Measurements from ENCODE around the gene ACBD6. TPM values are rescaled to one million over a fixed set of nuclear protein-coding genes. Genes with fewer than 3 reads are reported as not detected.

The ACBD6 gene
- total RNA-seq, 2 donors from 2014 or later, result 43.2 to 54.5 TPM

DNA sequence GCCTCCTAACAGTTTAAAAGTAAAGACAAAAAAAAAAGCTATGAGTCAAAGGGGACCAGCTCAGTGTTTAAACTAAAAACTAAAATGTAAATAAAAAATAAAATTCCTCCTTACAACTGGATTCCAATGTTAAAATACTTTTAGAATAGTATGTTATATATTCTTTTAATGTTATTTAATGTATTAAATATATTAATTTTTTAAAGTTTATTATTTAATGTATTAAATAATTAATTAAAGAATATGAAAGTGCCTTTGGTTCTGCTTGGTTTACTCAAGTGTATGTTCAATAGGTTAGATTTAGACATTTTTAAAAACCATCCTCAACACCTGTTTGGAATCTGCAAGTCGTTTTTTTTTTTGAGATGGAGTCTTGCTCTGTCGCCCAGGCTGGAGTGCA lies 13.1 kb downstream of the ACBD6 start:
- 82 to 87% methylated on average over 2 of the region's 2 CpGs for WGBS, 2 experiments (ENCODE audit: insufficient coverage in 1 of 2, insufficient read length in 1 of 2)

DNA sequence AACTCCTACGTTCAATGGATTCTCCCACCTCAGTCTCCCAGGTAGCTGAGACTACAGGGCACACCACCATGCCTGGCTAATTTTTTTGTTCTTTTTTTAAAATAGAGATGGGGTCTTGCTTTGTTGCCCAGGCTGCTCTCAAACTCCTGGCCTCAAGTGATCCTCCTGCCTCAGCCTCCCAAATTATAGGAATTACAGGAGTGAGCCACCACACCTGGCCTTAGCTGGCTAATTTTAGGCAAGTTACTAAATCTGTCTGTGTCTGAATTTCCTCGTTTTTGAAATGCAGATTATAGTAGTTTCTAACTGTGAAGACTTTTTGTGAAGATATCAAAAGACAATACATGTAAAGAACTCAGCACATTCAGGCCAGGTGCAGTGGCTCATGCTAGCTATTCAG lies 13.7 kb downstream of the ACBD6 start:
- H3K27me3 ChIP-seq (ENCODE audit: control insufficient read depth, insufficient read depth, low read length, poor library complexity, severe bottlenecking), result no peaks in the 10 kb centered on the region
- WGBS, 2 experiments (ENCODE audit: insufficient coverage in 1 of 2, insufficient read length in 1 of 2), result 81 to 83% methylated on average over 1 to 2 of the region's 2 CpGs
- TF ChIP-seq, protein P1, sequence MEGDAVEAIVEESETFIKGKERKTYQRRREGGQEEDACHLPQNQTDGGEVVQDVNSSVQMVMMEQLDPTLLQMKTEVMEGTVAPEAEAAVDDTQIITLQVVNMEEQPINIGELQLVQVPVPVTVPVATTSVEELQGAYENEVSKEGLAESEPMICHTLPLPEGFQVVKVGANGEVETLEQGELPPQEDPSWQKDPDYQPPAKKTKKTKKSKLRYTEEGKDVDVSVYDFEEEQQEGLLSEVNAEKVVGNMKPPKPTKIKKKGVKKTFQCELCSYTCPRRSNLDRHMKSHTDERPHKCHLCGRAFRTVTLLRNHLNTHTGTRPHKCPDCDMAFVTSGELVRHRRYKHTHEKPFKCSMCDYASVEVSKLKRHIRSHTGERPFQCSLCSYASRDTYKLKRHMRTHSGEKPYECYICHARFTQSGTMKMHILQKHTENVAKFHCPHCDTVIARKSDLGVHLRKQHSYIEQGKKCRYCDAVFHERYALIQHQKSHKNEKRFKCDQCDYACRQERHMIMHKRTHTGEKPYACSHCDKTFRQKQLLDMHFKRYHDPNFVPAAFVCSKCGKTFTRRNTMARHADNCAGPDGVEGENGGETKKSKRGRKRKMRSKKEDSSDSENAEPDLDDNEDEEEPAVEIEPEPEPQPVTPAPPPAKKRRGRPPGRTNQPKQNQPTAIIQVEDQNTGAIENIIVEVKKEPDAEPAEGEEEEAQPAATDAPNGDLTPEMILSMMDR (conservative IDR thresholded peaks at IDR 0.05), result no peak
- peaks cover 50% of the 10 kb centered on the region for H3K36me3 ChIP-seq (ENCODE audit: control insufficient read depth, insufficient read depth, low read length)
- Mint-ChIP-seq H3K9me3 (no peaks in the 10 kb centered on the region), H3K4me1 (peaks cover 4% of the 10 kb centered on the region), H3K4me3 (no peak overlapping the region), H3K27me3 (ENCODE audit: insufficient read depth) (no peaks in the 10 kb centered on the region), H3K27ac (no peak overlapping the region), H3K36me3 (ENCODE audit: low read depth) (peaks cover 32% of the 10 kb centered on the region)
- H3K9me3 ChIP-seq (ENCODE audit: control insufficient read depth, low read length), result no peaks in the 10 kb centered on the region
- no peak overlapping the region for H3K9ac ChIP-seq (ENCODE audit: extremely low read depth, low read length, poor library complexity, severe bottlenecking)
- H3K27ac ChIP-seq (ENCODE audit: low read depth, low read length), result no peak overlapping the region
- DNase-seq, result no peak
- no peak overlapping the region for H3K4me3 ChIP-seq (ENCODE audit: low read length)
- H3K4me1 ChIP-seq (ENCODE audit: control insufficient read depth, insufficient read depth, low read length), result no peaks in the 10 kb centered on the region

More for the DNA sequence above, 13.1 kb downstream of the ACBD6 start:
- Mint-ChIP-seq H3K27me3 (ENCODE audit: insufficient read depth) (no peaks in the 10 kb centered on the region), H3K9me3 (no peaks in the 10 kb centered on the region), H3K27ac (no peak overlapping the region), H3K4me3 (no peak overlapping the region), H3K4me1 (peaks cover 4% of the 10 kb centered on the region), H3K36me3 (ENCODE audit: low read depth) (peaks cover 34% of the 10 kb centered on the region)
- Histone ChIP-seq H3K9ac (ENCODE audit: extremely low read depth, low read length, poor library complexity, severe bottlenecking) (no peak overlapping the region), H3K27ac (ENCODE audit: low read depth, low read length) (no peak overlapping the region), H3K4me1 (ENCODE audit: control insufficient read depth, insufficient read depth, low read length) (no peaks in the 10 kb centered on the region), H3K27me3 (ENCODE audit: control insufficient read depth, insufficient read depth, low read length, poor library complexity, severe bottlenecking) (no peaks in the 10 kb centered on the region), H3K4me3 (ENCODE audit: low read length) (no peak overlapping the region), H3K36me3 (ENCODE audit: control insufficient read depth, insufficient read depth, low read length) (peaks cover 57% of the 10 kb centered on the region), H3K9me3 (ENCODE audit: control insufficient read depth, low read length) (no peaks in the 10 kb centered on the region)
- DNase-seq, result no peak
- TF ChIP-seq, protein P1 (conservative IDR thresholded peaks at IDR 0.05), result no peak

DNA sequence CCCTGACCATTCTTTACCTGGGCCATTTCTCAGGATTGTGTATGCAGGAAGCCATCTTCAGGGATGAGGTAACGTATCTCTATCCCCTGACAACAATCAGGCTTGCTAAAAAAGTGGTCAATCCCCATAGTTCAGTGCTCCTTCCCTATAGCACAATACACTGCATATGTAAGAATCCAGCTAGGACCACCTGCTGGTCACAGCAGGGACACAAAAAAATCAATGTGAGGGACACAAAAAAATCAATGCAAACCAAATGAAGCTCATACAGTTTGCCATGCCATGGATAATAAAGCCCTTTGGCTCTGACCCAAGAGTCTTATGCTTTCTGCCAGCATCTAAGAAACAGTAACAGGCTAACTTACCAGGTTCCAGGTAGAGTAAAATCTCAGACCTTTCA lies 16.3 kb downstream of the ACBD6 start:
- no peak overlapping the region for H3K27ac Mint-ChIP-seq
- no peak for DNase-seq

More for the DNA sequence above, 16.3 kb downstream of the ACBD6 start:
- Mint-ChIP-seq H3K27me3 (ENCODE audit: insufficient read depth) (no peaks in the 10 kb centered on the region), H3K4me1 (peaks cover 4% of the 10 kb centered on the region), H3K4me3 (no peak overlapping the region), H3K36me3 (ENCODE audit: low read depth) (peaks cover 21% of the 10 kb centered on the region), H3K9me3 (no peaks in the 10 kb centered on the region)
- 100% methylated on average over 1 of the region's 1 CpG for WGBS, 2 experiments (ENCODE audit: insufficient coverage in 1 of 2, insufficient read length in 1 of 2)
- no peaks in the 10 kb centered on the region for H3K4me1 ChIP-seq (ENCODE audit: control insufficient read depth, insufficient read depth, low read length)
- H3K36me3 ChIP-seq (ENCODE audit: control insufficient read depth, insufficient read depth, low read length), result peaks cover 47% of the 10 kb centered on the region
- H3K9ac ChIP-seq (ENCODE audit: extremely low read depth, low read length, poor library complexity, severe bottlenecking), result no peak overlapping the region
- H3K27ac ChIP-seq (ENCODE audit: low read depth, low read length), result no peak overlapping the region
- TF ChIP-seq, protein P1 (conservative IDR thresholded peaks at IDR 0.05), result no peak
- H3K27me3 ChIP-seq (ENCODE audit: control insufficient read depth, insufficient read depth, low read length, poor library complexity, severe bottlenecking), result no peaks in the 10 kb centered on the region
- no peak overlapping the region for H3K4me3 ChIP-seq (ENCODE audit: low read length)
- H3K9me3 ChIP-seq (ENCODE audit: control insufficient read depth, low read length), result no peaks in the 10 kb centered on the region

Measured in endodermal cell (in vitro differentiated cells).